ENCODE data around the gene OTOS. TPM values are rescaled to one million over a fixed set of nuclear protein-coding genes. Genes with fewer than 3 reads are reported as not detected.

OTOS gene
- total and polyA plus RNA-seq, 5 donors = not detected

DNA sequence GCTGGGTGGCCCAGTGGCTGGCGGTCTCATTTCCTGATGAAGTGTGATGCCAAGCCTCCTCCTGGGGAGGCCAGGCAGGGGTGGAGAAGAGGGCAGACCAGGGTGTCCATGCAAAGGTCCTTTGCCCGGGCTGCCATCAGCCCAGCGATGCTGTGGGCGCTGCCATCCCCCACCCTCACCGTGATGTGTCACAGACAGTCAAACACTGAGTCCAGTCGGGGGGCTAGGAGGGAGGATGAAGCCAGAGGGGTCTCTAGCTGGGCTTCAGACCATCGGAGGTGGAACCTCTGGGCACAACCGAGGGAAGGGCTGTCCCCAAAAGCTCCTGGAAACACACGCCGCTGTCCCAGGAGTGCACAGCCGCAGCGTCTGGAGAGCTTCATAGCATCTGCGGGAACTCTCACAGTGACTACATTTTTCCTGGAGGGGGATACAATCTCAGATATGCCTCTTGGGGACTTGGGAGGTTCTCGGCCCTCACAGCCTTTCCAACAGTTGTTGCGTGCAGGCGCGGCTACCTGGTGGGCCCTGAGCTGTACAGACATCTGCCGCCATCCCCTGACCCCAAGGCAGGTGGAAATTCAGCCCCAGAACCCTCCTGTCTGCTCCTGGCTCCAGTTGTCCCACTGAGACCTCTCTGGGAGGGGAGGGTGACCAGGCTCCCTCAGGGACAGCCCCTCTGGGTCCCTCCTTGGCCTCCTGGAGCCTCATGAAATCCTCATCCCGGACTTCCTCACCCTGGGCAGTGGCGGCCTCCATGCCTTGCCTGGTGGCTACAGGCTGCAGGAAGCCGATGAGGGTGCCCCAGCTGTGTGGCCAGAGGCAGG, 26.5 kb upstream of the OTOS start:
- Histone ChIP-seq H3K4me3 (ENCODE audit: low read length) (no peak overlapping the region), H3K9me3 (ENCODE audit: control insufficient read depth, low read length) (no peaks in the 10 kb centered on the region), H3K4me1 (ENCODE audit: control insufficient read depth, insufficient read depth, low read length) (no peaks in the 10 kb centered on the region), H3K27ac (ENCODE audit: low read length) (no peak overlapping the region), H3K27me3 (ENCODE audit: control insufficient read depth, insufficient read depth) (no peaks in the 10 kb centered on the region)
- 82% methylated on average over 21 of the region's 21 CpGs for WGBS
- intact Hi-C loops (cut with DNase I) = no loop called here
- no peak for ATAC-seq
- DNase-seq = no peak

DNA sequence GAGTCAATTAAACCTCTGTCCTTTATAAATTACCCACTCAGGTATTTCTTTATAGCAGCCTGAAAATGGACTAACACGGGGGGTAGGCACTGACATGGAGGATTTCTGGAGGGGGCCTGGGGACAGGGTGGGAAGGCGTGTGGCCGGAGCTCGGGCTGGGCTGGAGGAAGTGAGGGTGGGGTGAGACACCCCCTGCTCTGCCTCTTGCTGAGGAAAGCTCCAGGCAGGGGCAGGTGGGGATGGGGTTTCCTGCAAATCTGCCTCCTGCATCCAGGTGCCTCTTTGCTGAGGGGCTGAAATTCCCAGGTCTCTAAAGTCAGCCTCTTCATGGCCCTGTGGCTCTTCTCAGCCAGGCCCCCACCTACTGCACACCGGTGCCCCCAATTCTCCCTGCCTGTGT, 25.7 kb upstream of the OTOS start:
- Histone ChIP-seq H3K4me3 (ENCODE audit: low read length) (no peak overlapping the region), H3K27me3 (ENCODE audit: control insufficient read depth, insufficient read depth) (no peaks in the 10 kb centered on the region), H3K9me3 (ENCODE audit: control insufficient read depth, low read length) (no peaks in the 10 kb centered on the region), H3K4me1 (ENCODE audit: control insufficient read depth, insufficient read depth, low read length) (no peaks in the 10 kb centered on the region), H3K27ac (ENCODE audit: low read length) (no peak overlapping the region)
- ATAC-seq (no peak), DNase-seq (no peak)
- WGBS = 69% methylated on average over 5 of the region's 5 CpGs
- intact Hi-C loops (cut with DNase I) = no loop called here

DNA sequence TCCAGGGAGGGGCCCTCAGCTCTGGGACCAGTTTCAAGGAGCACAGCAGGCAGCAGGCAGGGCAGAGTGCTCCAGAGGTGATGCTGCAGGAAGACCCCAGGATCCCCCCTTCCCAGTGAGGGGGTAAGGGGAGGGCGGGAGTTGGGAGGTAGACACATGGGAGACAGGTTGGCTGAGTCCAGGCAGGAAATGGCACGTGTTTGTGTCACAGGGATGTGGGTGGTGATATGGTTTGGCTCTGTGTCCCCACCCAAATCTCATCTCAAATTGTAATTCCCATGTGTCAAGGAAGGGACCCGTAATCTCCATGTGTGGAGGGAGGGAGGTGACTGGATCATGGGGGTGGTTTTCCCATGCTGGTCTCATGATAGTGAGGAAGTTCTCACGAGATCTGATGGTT, 25.2 kb upstream of the OTOS start:
- Histone ChIP-seq H3K9me3 (ENCODE audit: control insufficient read depth, low read length) (no peaks in the 10 kb centered on the region), H3K27ac (ENCODE audit: low read length) (no peak overlapping the region), H3K4me3 (ENCODE audit: low read length) (no peak overlapping the region), H3K27me3 (ENCODE audit: control insufficient read depth, insufficient read depth) (no peaks in the 10 kb centered on the region), H3K4me1 (ENCODE audit: control insufficient read depth, insufficient read depth, low read length) (no peaks in the 10 kb centered on the region)
- intact Hi-C loops (cut with DNase I) = no loop called here
- DNase-seq (no peak), ATAC-seq (no peak)
- WGBS = 50% methylated on average over 4 of the region's 4 CpGs

DNA sequence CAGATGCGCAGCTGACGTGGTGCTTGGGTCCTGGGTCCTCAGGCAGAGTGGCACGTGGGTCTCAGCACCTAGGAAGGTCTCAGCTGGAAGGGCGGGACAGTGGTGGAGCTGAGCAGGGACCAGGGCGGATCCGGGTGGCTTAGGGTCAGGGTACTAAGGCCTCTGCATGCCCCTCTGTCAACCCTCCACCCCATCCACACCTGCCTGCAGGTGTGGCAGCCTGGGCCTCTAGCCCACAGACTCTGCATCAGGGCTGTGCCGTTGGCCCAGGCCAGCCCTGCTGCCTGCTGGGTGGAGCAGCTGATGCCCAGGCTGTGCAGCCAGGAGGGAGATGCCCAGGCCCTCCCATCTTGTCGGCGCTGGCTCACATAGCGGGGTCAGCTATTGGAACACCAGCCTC, 24.6 kb upstream of the OTOS start:
- H3K4me1 ChIP-seq (ENCODE audit: control insufficient read depth, insufficient read depth, low read length) = no peaks in the 10 kb centered on the region
- no peak overlapping the region for H3K27ac ChIP-seq (ENCODE audit: low read length)
- ATAC-seq = no peak
- H3K4me3 ChIP-seq (ENCODE audit: low read length) = no peak overlapping the region
- 94% methylated on average over 10 of the region's 10 CpGs for WGBS
- intact Hi-C loops (cut with DNase I) = no loop called here
- DNase-seq = no peak
- no peaks in the 10 kb centered on the region for H3K9me3 ChIP-seq (ENCODE audit: control insufficient read depth, low read length)
- H3K27me3 ChIP-seq (ENCODE audit: control insufficient read depth, insufficient read depth) = no peaks in the 10 kb centered on the region

DNA sequence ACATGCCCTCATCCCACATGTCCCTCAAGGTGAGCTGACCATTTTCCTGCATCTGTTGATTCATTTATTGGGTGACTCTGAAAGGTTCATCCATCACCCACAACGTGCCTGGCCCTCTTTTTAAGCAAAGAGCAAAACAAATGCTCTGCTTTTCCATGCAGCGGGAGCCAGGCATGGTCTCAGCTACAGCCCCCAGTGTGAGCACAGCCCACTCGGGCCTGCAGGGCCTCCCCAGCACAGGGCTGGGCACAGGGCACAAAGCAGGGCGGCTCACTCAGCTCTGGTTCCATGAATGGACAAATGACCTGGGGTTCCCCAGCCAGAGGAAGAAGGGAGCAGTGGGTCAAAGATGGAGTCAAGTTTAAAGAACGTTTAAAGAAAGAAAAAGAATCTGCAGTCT, 24.1 kb upstream of the OTOS start:
- ATAC-seq = no peak
- Histone ChIP-seq H3K4me3 (ENCODE audit: low read length) (no peak overlapping the region), H3K27ac (ENCODE audit: low read length) (no peak overlapping the region), H3K4me1 (ENCODE audit: control insufficient read depth, insufficient read depth, low read length) (no peaks in the 10 kb centered on the region), H3K9me3 (ENCODE audit: control insufficient read depth, low read length) (no peaks in the 10 kb centered on the region), H3K27me3 (ENCODE audit: control insufficient read depth, insufficient read depth) (no peaks in the 10 kb centered on the region)
- no peak for DNase-seq
- WGBS = 61% methylated on average over 5 of the region's 5 CpGs
- intact Hi-C loops (cut with DNase I) = no loop called here

DNA sequence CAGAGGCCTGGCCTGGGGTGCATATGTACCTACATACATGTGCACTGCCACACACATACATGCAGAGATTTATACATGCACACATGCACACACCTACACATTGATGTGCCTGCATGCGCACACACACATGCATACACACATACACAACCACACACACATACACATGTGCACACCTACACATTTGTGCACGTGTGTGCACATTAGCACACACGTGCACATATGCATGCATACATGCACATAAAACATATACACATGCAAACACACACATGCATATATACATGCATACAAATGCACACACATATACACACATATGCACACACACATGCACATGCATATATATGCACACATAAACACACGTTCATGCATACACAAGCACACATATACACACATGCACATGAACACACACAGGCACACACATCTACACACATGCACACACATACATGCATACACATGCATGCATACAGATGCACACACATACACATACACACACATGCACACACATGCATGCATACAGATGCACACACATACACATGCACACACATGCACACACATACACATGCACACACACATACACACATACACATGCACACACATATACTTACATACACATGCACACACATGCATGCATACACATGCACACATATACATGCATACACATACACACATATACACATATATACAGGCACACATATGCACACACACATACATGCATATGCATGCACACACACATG, 23.6 kb upstream of the OTOS start:
- WGBS = 82% methylated on average over 4 of the region's 4 CpGs
- ATAC-seq (no peak), DNase-seq (no peak)
- intact Hi-C loops (cut with DNase I) = no loop called here
- H3K4me1 ChIP-seq (ENCODE audit: control insufficient read depth, insufficient read depth, low read length) = no peaks in the 10 kb centered on the region
- no peaks in the 10 kb centered on the region for H3K27me3 ChIP-seq (ENCODE audit: control insufficient read depth, insufficient read depth)
- H3K4me3 ChIP-seq (ENCODE audit: low read length) = no peak overlapping the region
- H3K9me3 ChIP-seq (ENCODE audit: control insufficient read depth, low read length) = no peaks in the 10 kb centered on the region
- no peak overlapping the region for H3K27ac ChIP-seq (ENCODE audit: low read length)

DNA sequence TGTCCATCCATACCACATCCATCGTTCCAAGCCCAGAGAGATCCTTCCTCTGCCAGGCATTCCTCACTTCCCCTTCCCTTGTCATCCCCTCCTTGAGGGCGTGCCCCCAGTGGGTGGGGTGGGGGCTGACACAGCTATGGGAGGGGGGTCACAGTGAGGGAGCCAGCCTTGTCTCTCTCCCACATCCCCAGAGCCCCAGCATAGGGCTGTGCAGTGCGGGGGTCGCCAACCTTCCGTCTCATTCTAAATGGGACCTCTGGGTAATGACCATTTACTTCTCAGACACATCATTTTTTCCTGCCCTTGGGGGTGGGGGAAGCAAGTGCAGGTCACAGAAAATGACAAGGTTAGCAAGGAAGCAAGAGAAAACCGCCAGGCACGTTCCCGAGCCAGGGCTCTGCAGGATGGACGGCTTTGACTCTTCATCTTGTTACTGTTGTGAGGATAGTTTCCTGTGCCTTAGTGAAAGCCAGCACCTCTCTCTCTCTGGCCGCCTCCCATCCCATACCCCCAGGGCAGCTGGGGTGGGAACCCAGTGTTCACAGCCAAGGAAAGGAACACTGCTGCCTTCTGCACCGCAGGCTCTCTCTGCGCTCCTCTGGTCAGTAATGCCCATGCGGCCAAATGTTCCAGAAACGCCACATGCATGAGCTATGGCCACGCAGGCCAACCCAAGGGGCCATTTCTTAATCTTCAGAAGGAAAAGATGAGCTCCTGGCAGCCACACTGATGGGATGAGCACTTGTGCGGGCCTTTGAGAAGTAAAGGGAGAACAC, 22.7 kb upstream of the OTOS start:
- H3K27me3 ChIP-seq (ENCODE audit: control insufficient read depth, insufficient read depth) = no peaks in the 10 kb centered on the region
- WGBS = 70% methylated on average over 16 of the region's 16 CpGs
- H3K4me1 ChIP-seq (ENCODE audit: control insufficient read depth, insufficient read depth, low read length) = no peaks in the 10 kb centered on the region
- H3K9me3 ChIP-seq (ENCODE audit: control insufficient read depth, low read length) = no peaks in the 10 kb centered on the region
- H3K27ac ChIP-seq (ENCODE audit: low read length) = no peak overlapping the region
- DNase-seq = no peak
- no peak overlapping the region for H3K4me3 ChIP-seq (ENCODE audit: low read length)
- no peak for ATAC-seq
- intact Hi-C loops (cut with DNase I) = no loop called here

DNA sequence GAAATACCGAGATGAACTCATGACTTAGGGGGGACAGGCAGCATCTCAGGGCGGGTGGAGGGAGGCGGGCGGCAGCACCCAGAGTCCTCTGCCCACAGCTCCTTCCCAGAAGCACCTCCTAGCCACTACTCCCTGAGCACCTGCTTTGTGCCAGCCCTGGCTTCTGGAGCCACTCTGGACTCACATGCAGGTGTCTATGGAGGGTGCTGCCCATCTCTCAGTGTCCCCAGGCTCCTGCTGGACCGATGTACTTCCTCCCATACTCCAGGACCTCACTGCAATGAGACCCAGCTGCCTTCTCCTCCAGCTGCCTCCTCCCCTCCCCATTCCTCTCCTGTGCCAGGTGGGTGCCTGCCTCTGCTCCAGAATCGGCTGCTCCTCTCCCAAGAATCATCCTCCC, 22.1 kb upstream of the OTOS start:
- Histone ChIP-seq H3K9me3 (ENCODE audit: control insufficient read depth, low read length) (no peaks in the 10 kb centered on the region), H3K27ac (ENCODE audit: low read length) (no peak overlapping the region), H3K4me1 (ENCODE audit: control insufficient read depth, insufficient read depth, low read length) (no peaks in the 10 kb centered on the region), H3K4me3 (ENCODE audit: low read length) (no peak overlapping the region), H3K27me3 (ENCODE audit: control insufficient read depth, insufficient read depth) (no peaks in the 10 kb centered on the region)
- intact Hi-C loops (cut with DNase I) = no loop called here
- DNase-seq = no peak
- no peak for ATAC-seq
- 73% methylated on average over 6 of the region's 6 CpGs for WGBS

DNA sequence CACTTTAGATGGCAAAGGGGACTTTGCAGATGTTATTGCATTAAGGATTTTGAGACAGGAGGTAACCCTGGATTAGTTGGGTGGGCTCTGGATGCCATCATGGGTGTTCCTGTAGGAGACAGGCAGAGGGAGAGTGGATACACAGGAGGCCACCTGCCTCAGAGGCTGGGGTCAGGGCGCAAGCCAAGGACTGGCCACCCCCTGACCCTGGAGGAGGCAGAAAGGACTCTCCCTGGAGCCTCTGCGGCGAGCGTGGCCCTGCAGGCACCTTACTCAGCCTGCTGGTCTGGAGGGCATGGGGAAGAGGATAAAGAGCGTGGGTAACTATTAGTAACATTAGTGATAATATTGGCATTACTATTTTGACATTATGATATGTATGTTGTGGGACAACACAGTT, 21.6 kb upstream of the OTOS start:
- DNase-seq = no peak
- H3K27ac ChIP-seq (ENCODE audit: low read length) = no peak overlapping the region
- WGBS = 70% methylated on average over 5 of the region's 5 CpGs
- no peaks in the 10 kb centered on the region for H3K4me1 ChIP-seq (ENCODE audit: control insufficient read depth, insufficient read depth, low read length)
- intact Hi-C loops (cut with DNase I) = no loop called here
- H3K9me3 ChIP-seq (ENCODE audit: control insufficient read depth, low read length) = no peaks in the 10 kb centered on the region
- no peak for ATAC-seq
- no peak overlapping the region for H3K4me3 ChIP-seq (ENCODE audit: low read length)
- no peaks in the 10 kb centered on the region for H3K27me3 ChIP-seq (ENCODE audit: control insufficient read depth, insufficient read depth)

DNA sequence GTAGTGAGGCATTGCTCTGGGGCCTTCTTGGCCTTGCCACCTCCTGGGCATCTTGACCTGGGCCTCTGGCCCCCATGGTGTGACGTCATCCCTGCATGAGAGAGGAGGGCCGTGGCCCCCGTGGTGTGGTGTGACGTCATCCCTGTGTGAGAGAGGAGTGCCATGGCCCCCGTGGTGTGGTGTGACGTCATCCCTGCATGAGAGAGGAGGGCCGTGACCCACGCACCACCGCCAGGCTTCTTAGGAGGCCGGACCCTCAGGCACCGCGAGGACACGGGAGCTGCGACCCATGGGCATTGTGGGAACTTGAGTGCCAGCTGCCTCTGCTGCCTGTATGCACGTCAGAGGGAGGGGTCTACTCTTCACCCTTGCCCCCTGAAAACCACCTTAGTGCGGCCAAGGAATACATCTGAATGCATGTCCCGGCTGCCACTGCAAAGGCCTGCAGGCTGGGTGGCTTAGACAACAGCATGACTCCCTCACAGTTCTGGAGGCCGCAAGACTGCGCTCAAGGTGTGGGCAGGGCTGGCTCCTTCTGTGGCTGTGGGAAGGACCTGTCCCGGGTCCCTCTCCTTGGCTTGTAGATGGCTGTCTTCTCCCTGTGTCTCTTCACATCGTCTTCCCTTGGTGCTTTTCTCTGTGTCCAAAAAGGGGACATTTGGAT, 20.8 kb upstream of the OTOS start:
- Histone ChIP-seq H3K9me3 (ENCODE audit: control insufficient read depth, low read length) (no peaks in the 10 kb centered on the region), H3K27ac (ENCODE audit: low read length) (no peak overlapping the region), H3K4me3 (ENCODE audit: low read length) (no peak overlapping the region), H3K4me1 (ENCODE audit: control insufficient read depth, insufficient read depth, low read length) (no peaks in the 10 kb centered on the region), H3K27me3 (ENCODE audit: control insufficient read depth, insufficient read depth) (no peaks in the 10 kb centered on the region)
- ATAC-seq (no peak), DNase-seq (no peak)
- intact Hi-C loops (cut with DNase I) = no loop called here
- WGBS = 83% methylated on average over 21 of the region's 21 CpGs

All from right cardiac atrium (tissue), 5 donors.